Esophagus muscularis mucosa (tissue), 4 donors: ENCODE results near the gene RFTN1. TPM values are rescaled to one million over a fixed set of nuclear protein-coding genes. Genes with fewer than 3 reads are reported as not detected.

Experiments used
- DNase-seq: peaks from one replicate; pipeline ENCODE4 v3.0.0-alpha.2; 2017; ENCODE audit errors: extremely low spot score
- H3K27ac ChIP-seq, 4 donors: fragments of 200-600 bp; sonication (generic); replicated peaks in 1 of 4; 1 replicate in 3 of 4; 2 replicates in 1 of 4; pipeline ENCODE4 v1.5.1; 2016 to 2019; ENCODE audit warnings: mild to moderate bottlenecking in 1 of 4
- H3K27me3 ChIP-seq, 4 donors: fragments of 200-600 bp; sonication (generic); one replicate each; pipeline versions ENCODE4 v1.5.1 to v1.6.0; 2016 to 2019
- H3K36me3 ChIP-seq, 4 donors: fragments of 200-600 bp; sonication (generic); one replicate each; pipeline ENCODE4 v1.5.1; 2016 to 2019
- H3K4me1 ChIP-seq, 4 donors: fragments of 200-600 bp; sonication (generic); one replicate each; pipeline ENCODE4 v1.5.1; 2016 to 2019
- H3K4me3 ChIP-seq, 4 donors: fragments of 200-600 bp; sonication (generic); 1 replicate in 2 of 4; 2 replicates in 2 of 4; pipeline ENCODE4 v1.5.1; 2016 to 2019; ENCODE audit warnings: mild to moderate bottlenecking in 4 of 4, moderate library complexity in 1 of 4
- H3K9me3 ChIP-seq, 4 donors: fragments of 200-600 bp; sonication (generic); 1 replicate in 3 of 4; 2 replicates in 1 of 4; pipeline ENCODE4 v1.5.1; 2016 to 2019
- EP300 ChIP-seq: sonication (generic); formaldehyde crosslinking; IDR thresholded peaks from one replicate; pipeline ENCODE4 v1.6.1; 2017; ENCODE audit warnings: antibody characterized with exemption
- POLR2A ChIP-seq: fragments of 450-650 bp; IDR thresholded peaks from one replicate; pipeline ENCODE4 v1.6.1; 2017; ENCODE audit warnings: antibody characterized with exemption, moderate library complexity, mild to moderate bottlenecking, low read depth
- POLR2AphosphoS5 ChIP-seq, 2 donors: sonication (generic); formaldehyde crosslinking; IDR thresholded peaks; one replicate each; pipeline ENCODE4 v1.6.1; 2017; ENCODE audit warnings: antibody characterized with exemption in 2 of 2
- WGBS: methylation state at CpG from one replicate; pipeline ENCODE4 v1.1.5; 2018; 5-methylcytosine and 5-hydroxymethylcytosine counted together
- intact Hi-C: fragments of 100-400 bp; cut with DNase I; formaldehyde crosslinking; loops from one replicate; pipeline ENCODE4 v1.15.1; 2023
- total RNA-seq, 4 donors: library from RNA; depleted of rRNA; stranded (reverse); fragments of >200 nt; gene quantifications; one replicate each; pipeline versions ENCODE4 v1.1.0 to v1.2.1, GENCODE V29; 2016
- TF ChIP-seq, protein P1 (sequence below), 3 experiments: fragments of 200-600 bp in 2 of 3; fragments of 450-650 bp in 1 of 3; sonication (generic) in 2 of 3; IDR thresholded peaks; one replicate each; pipeline ENCODE4 v1.5.1; 2017 to 2019; ENCODE audit warnings: antibody characterized with exemption in 3 of 3, mild to moderate bottlenecking in 2 of 3, moderate library complexity in 1 of 3

RFTN1 gene
- total RNA-seq, 4 donors from 2014 or later: 79.7 to 142 (median 104) TPM

GRCh38 chr3:16370872-16371740, 142.4 kb downstream of the RFTN1 start:
- no peak for DNase-seq
- 51% methylated on average over 10 of the region's 10 CpGs for WGBS
- H3K36me3 ChIP-seq: peaks cover 0 to 42% (median 24%) of the 10 kb centered on the region in 4 donors
- intact Hi-C loops: loop anchor here (10.0 kb wide), 1 partner anchor 144 kb away; the partner anchor contains the start of gene RFTN1
- H3K9me3 ChIP-seq: no peaks in the 10 kb centered on the region
- no peak overlapping the region for H3K4me3 ChIP-seq
- H3K27me3 ChIP-seq: no peaks in the 10 kb centered on the region
- peak overlapping the region; percentile 82 to 89 (median 84) for H3K27ac ChIP-seq
- TF ChIP-seq POLR2AphosphoS5 (IDR thresholded peaks at IDR 0.05) (peak; percentile 70 to 71), EP300 (no peak), POLR2A (no peak)
- peaks cover 71 to 78% (median 74%) of the 10 kb centered on the region in 4 donors for H3K4me1 ChIP-seq

DNA sequence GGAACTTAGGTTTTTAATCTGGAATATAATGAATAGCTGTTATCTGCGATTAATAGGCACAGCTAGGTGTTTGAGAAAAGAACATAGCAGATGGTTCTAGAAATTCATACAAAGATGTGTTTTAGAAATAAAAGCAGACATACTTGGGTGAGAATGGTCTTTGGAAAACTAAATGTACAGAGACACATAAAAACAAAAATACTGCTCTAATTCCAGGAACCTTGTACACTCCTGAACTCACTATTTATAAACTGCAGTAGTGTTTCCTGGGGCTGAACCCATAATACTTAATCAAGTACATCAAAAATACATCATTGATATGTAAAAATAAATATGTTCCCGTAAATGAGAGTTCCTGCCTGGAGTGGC, 143.0 kb downstream of the RFTN1 start:
- intact Hi-C loops: loop anchor here (10.0 kb wide), 1 partner anchor 144 kb away; the partner anchor contains the start of gene RFTN1
- DNase-seq: no peak
- H3K9me3 ChIP-seq: no peaks in the 10 kb centered on the region
- peaks cover 0 to 41% (median 22%) of the 10 kb centered on the region in 4 donors for H3K36me3 ChIP-seq
- WGBS: 63% methylated on average over 2 of the region's 2 CpGs
- TF ChIP-seq, protein P1, sequence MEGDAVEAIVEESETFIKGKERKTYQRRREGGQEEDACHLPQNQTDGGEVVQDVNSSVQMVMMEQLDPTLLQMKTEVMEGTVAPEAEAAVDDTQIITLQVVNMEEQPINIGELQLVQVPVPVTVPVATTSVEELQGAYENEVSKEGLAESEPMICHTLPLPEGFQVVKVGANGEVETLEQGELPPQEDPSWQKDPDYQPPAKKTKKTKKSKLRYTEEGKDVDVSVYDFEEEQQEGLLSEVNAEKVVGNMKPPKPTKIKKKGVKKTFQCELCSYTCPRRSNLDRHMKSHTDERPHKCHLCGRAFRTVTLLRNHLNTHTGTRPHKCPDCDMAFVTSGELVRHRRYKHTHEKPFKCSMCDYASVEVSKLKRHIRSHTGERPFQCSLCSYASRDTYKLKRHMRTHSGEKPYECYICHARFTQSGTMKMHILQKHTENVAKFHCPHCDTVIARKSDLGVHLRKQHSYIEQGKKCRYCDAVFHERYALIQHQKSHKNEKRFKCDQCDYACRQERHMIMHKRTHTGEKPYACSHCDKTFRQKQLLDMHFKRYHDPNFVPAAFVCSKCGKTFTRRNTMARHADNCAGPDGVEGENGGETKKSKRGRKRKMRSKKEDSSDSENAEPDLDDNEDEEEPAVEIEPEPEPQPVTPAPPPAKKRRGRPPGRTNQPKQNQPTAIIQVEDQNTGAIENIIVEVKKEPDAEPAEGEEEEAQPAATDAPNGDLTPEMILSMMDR (IDR thresholded peaks at IDR 0.05): no peak
- no peak for TF ChIP-seq EP300
- TF ChIP-seq POLR2A: no peak
- no peak for TF ChIP-seq POLR2AphosphoS5 (IDR thresholded peaks at IDR 0.05)
- H3K27me3 ChIP-seq: no peaks in the 10 kb centered on the region
- H3K4me1 ChIP-seq: peaks cover 71 to 76% (median 75%) of the 10 kb centered on the region in 4 donors
- no peak overlapping the region for H3K4me3 ChIP-seq
- peak overlapping the region; percentile 82 to 89 (median 84) for H3K27ac ChIP-seq

- WGBS: 76% methylated on average over 8 of the region's 8 CpGs
- H3K27ac ChIP-seq: peak overlapping the region; percentile 82 to 89 (median 84)
- no peak for DNase-seq
- TF ChIP-seq POLR2A (no peak), EP300 (no peak), POLR2AphosphoS5 (IDR thresholded peaks at IDR 0.05) (peak in 1 of 2 donors; percentile 28)
- peaks cover 0 to 41% (median 21%) of the 10 kb centered on the region in 4 donors for H3K36me3 ChIP-seq
- H3K4me3 ChIP-seq: no peak overlapping the region
- intact Hi-C loops: loop anchor here (10.0 kb wide), 1 partner anchor 145 kb away; the partner anchor contains the start of gene RFTN1
- H3K9me3 ChIP-seq: no peaks in the 10 kb centered on the region
- no peaks in the 10 kb centered on the region for H3K27me3 ChIP-seq
- H3K4me1 ChIP-seq: peaks cover 65 to 70% (median 69%) of the 10 kb centered on the region in 4 donors
These were observed 143.6 kb downstream of the RFTN1 start for GRCh38 chr3:16369885-16370284.

GRCh38 chr3:16369276-16369675, 144.2 kb downstream of the RFTN1 start:
- intact Hi-C loops: no loop called here
- Histone ChIP-seq H3K27me3 (no peaks in the 10 kb centered on the region), H3K4me3 (no peak overlapping the region), H3K4me1 (peaks cover 58 to 63% (median 63%) of the 10 kb centered on the region in 4 donors), H3K27ac (peak overlapping the region; percentile 82 to 89 (median 84)), H3K9me3 (no peaks in the 10 kb centered on the region), H3K36me3 (peaks cover 0 to 47% (median 24%) of the 10 kb centered on the region in 4 donors)
- no peak for DNase-seq
- TF ChIP-seq, protein P1 (IDR thresholded peaks at IDR 0.05): no peak
- TF ChIP-seq POLR2AphosphoS5 (IDR thresholded peaks at IDR 0.05) (no peak), EP300 (no peak), POLR2A (no peak)
- WGBS: 64% methylated on average over 5 of the region's 5 CpGs

DNA sequence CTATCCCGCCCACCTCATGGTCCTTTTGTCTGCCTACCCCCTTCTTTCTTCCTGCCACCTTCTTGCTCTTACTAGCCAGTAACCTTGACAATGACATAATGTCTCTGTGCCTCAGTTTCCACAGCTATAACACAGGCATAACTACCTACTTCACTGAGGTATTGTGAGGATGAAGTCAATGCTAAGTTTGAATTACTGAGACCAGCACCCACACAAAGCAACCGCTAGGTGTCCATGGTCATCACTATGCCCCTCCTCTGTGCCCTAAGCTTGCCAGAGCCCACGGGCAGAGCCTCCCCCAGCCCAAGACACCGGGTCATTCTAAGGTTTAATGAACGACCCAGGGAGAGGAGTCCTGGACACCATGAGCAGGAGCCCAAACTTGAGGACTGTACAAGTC, 146.9 kb downstream of the RFTN1 start:
- H3K4me3 ChIP-seq: no peak overlapping the region
- intact Hi-C loops: no loop called here
- H3K36me3 ChIP-seq: peaks cover 0 to 70% (median 34%) of the 10 kb centered on the region in 4 donors
- H3K27ac ChIP-seq: peak overlapping the region; percentile 12 to 43 (median 34)
- H3K4me1 ChIP-seq: peaks cover 36 to 40% (median 36%) of the 10 kb centered on the region in 4 donors
- WGBS: 91% methylated on average over 4 of the region's 5 CpGs
- H3K9me3 ChIP-seq: no peaks in the 10 kb centered on the region
- TF ChIP-seq POLR2A (no peak), EP300 (no peak), POLR2AphosphoS5 (IDR thresholded peaks at IDR 0.05) (no peak)
- TF ChIP-seq, protein P1 (IDR thresholded peaks at IDR 0.05): no peak
- no peaks in the 10 kb centered on the region for H3K27me3 ChIP-seq
- no peak for DNase-seq
